Heart left ventricle (tissue), 16 donors: ENCODE measurements around the gene TRPC4. TPM values are rescaled to one million over a fixed set of nuclear protein-coding genes. Genes with fewer than 3 reads are reported as not detected.

ENCODE experiments used
- ATAC-seq, 4 donors: fragments of 200-7000 bp; cut with Tn5 transposase; one replicate each; pipeline ENCODE4 v1.9.1; 2020 to 2022; ENCODE audit warnings: moderate library complexity in 4 of 4, mild to moderate bottlenecking in 3 of 4, moderate number of reproducible peaks in 1 of 4
- DNase-seq, 5 donors: peaks; one replicate each; pipeline ENCODE4 v3.0.0-alpha.2; 2020
- H3K27ac ChIP-seq, 12 donors: fragments of 200-600 bp; sonication (generic) in 4 of 12; one replicate each; pipeline versions ENCODE4 v1.5.0 to v1.8.0; 2016 to 2022; ENCODE audit warnings: mild to moderate bottlenecking in 2 of 12
- H3K27me3 ChIP-seq, 9 donors: fragments of 200-600 bp; sonication (generic) in 2 of 9; one replicate each; pipeline versions ENCODE4 v1.5.1 to v1.8.0; 2016 to 2022; ENCODE audit warnings: mild to moderate bottlenecking in 3 of 9
- H3K36me3 ChIP-seq, 9 donors: fragments of 200-600 bp; sonication (generic) in 2 of 9; one replicate each; pipeline versions ENCODE4 v1.5.0 to v1.8.0; 2018 to 2022; ENCODE audit warnings: mild to moderate bottlenecking in 2 of 9
- H3K4me1 ChIP-seq, 12 donors: fragments of 200-600 bp; sonication (generic) in 4 of 12; one replicate each; pipeline versions ENCODE4 v1.5.0 to v1.8.0; 2016 to 2022; ENCODE audit warnings: mild to moderate bottlenecking in 3 of 12
- H3K4me3 ChIP-seq, 12 donors: fragments of 200-600 bp; sonication (generic) in 4 of 12; one replicate each; pipeline versions ENCODE4 v1.5.0 to v1.8.0; 2017 to 2022; ENCODE audit warnings: mild to moderate bottlenecking in 9 of 12, moderate library complexity in 4 of 12
- H3K9me3 ChIP-seq, 12 donors: fragments of 200-600 bp; sonication (generic) in 4 of 12; one replicate each; pipeline versions ENCODE4 v1.5.0 to v1.8.0; 2016 to 2022; ENCODE audit warnings: mild to moderate bottlenecking in 1 of 12
- CTCF ChIP-seq, 12 donors: fragments of 200-600 bp; sonication (generic) in 4 of 12; IDR thresholded peaks; one replicate each; pipeline versions ENCODE4 v1.5.0 to v1.8.0; 2018 to 2022; ENCODE audit warnings: antibody characterized with exemption in 12 of 12, mild to moderate bottlenecking in 5 of 12
- POLR2A ChIP-seq, 2 donors: fragments of 450-650 bp; IDR thresholded peaks; one replicate each; pipeline ENCODE4 v1.6.1; 2017; ENCODE audit warnings: antibody characterized with exemption in 2 of 2, mild to moderate bottlenecking in 2 of 2, moderate library complexity in 2 of 2
- WGBS, 4 donors: extraction: QIAGEN DNeasy Blood & Tissue Kit in 2 of 4; methylation state at CpG; one replicate each; pipeline versions ENCODE4 v1.1.5 to v1.1.7; 2013 to 2018; 5-methylcytosine and 5-hydroxymethylcytosine counted together
- intact Hi-C, 10 donors: fragments of 100-400 bp; cut with DNase I; formaldehyde crosslinking; loops; one replicate each; pipeline versions ENCODE4 v1.11.1 to v1.14.2; 2022
- polyA plus RNA-seq, 2 donors: library from polyadenylated mRNA; stranded (reverse); fragments of 200-250 nt; gene quantifications; one replicate each; pipeline ENCODE4 v1.2.3, GENCODE V29; 2013
- total RNA-seq, 9 donors: library from RNA; depleted of rRNA in 2 of 9; stranded (reverse); fragments of >200 nt in 2 of 9; fragmentation: NEBNext Ultra II Directional in 3 of 9; extraction: Animal tissue kit (Norgen Biotek cat#: 25700) in 3 of 9; gene quantifications; one replicate each; pipeline versions ENCODE4 v1.1.0 to v1.2.4, GENCODE V29; 2016 to 2023
- donor health status: ischemic (EF 13 %, LVEDD 7.1; RV severe dilation, severe dysfunction).
- donor health status: healthy with polysubstance abuse.
- donor health status: DM: no; HTN: yes; CAD: no.
- donor health status: DM: no; HTN: no; CAD: no.
- donor health status: ischemic (EF 25% LVEDD 6.9; RV normal size, moderate dysfunction).
- donor health status: ischemic (EF 25% LVEDD 5.7; RV mildly dilated, moderate dysfunction).
- donor health status: healthy.
- donor health status: DM: yes; HTN: yes; CAD: no.
- donor health status: ischemic (EF 35%, LVEDD 5.7; RV mildly dilated, moderate dysfunction).
- donor health status: nonischemic (EF 11% LVEDD 7.7; RV severe dilation, severe dysfunction).
- donor health status: DM: yes; HTN: yes; CAD: no.
- donor health status: PGD.
- donor health status: ischemic (EF 29% LVEDD 5.4; RV normal size, mild dysfunction).
- donor health status: nonischemic (EF 23%, LVEDD 6.1; RV moderate dilation, normal function).

The TRPC4 gene
- total and polyA plus RNA-seq, 11 donors: 0.25 to 2.5 (median 0.79) TPM

DNA sequence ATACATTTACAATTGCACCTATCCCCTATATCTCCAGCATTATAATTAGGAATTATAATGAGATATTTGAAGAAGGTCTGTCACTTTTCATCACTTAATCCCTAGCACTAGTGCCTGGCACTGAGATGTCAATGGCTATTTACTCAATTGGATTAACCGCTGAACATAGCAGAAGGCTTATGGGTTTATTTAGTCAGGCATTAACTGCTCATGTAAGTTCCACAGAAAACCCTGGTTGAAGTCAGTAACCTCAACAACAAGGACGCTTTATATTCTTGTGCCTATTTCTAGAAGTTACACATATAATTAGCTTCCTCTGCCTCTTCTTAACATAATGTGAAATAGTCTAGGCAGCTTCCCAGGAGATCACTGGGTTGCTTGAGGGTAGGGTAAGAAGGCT lies 163.5 kb downstream of the TRPC4 start:
- no peak overlapping the region for H3K27ac ChIP-seq
- DNase-seq (no peak), ATAC-seq (no peak)
- H3K4me1 ChIP-seq: no peaks in the 10 kb centered on the region
- intact Hi-C loops: no loop called here
- no peak overlapping the region for H3K4me3 ChIP-seq
- H3K36me3 ChIP-seq: no peaks in the 10 kb centered on the region
- H3K9me3 ChIP-seq: no peaks in the 10 kb centered on the region
- 85 to 92% (median 88%) methylated on average over 2 of the region's 2 CpGs for WGBS, 4 donors
- no peaks in the 10 kb centered on the region for H3K27me3 ChIP-seq
- TF ChIP-seq CTCF (IDR thresholded peaks at IDR 0.05): no peak
- no peak for TF ChIP-seq POLR2A (IDR thresholded peaks at IDR 0.05)

DNA sequence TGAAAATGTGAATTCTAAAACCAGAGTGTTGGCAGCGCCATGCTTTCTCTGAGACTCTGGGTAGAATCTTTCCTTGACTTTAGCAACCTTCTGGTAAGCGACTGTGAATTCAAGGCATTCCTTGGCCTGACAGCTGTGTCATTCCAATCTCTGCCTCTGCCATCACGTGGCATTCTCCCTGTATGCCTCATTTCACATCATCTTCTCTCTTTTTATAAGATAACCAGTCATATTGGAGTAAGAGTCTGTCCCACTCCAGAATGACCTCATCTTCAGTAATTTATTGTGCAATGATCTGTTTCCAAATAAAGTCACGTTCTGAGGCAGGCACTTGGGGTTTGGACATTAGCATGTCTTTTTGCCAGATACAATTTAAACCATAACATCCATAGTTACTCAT lies 167.6 kb downstream of the TRPC4 start:
- TF ChIP-seq POLR2A (IDR thresholded peaks at IDR 0.05) (no peak), CTCF (IDR thresholded peaks at IDR 0.05) (no peak)
- no peaks in the 10 kb centered on the region for H3K27me3 ChIP-seq
- H3K4me3 ChIP-seq: no peak overlapping the region
- intact Hi-C loops: no loop called here
- peak overlapping the region in 4 of 12 donors; percentile 19 to 48 (median 29) for H3K27ac ChIP-seq
- no peaks in the 10 kb centered on the region for H3K9me3 ChIP-seq
- DNase-seq (peak in 1 of 5 donors; percentile 25), ATAC-seq (peak in 2 of 4 donors; percentile 32 to 49)
- H3K4me1 ChIP-seq: no peaks in the 10 kb centered on the region
- 55 to 64% (median 59%) methylated on average over 4 of the region's 4 CpGs for WGBS, 4 donors
- no peaks in the 10 kb centered on the region for H3K36me3 ChIP-seq

GRCh38 chr13:37701306-37701705 lies 168.3 kb downstream of the TRPC4 start:
- Histone ChIP-seq H3K4me3 (no peak overlapping the region), H3K27ac (peak overlapping the region in 4 of 12 donors; percentile 19 to 48 (median 29)), H3K27me3 (no peaks in the 10 kb centered on the region), H3K36me3 (no peaks in the 10 kb centered on the region), H3K9me3 (no peaks in the 10 kb centered on the region), H3K4me1 (no peaks in the 10 kb centered on the region)
- TF ChIP-seq POLR2A (IDR thresholded peaks at IDR 0.05) (no peak), CTCF (IDR thresholded peaks at IDR 0.05) (no peak)
- peak in 2 of 4 donors; percentile 59 to 68 for ATAC-seq
- no peak for DNase-seq
- intact Hi-C loops: no loop called here
- WGBS, 4 donors: 31 to 45% (median 42%) methylated on average over 4 of the region's 4 CpGs

GRCh38 chr13:37700887-37701286 lies 168.7 kb downstream of the TRPC4 start:
- intact Hi-C loops: no loop called here
- no peak for DNase-seq
- H3K27me3 ChIP-seq: no peaks in the 10 kb centered on the region
- H3K4me3 ChIP-seq: no peak overlapping the region
- no peaks in the 10 kb centered on the region for H3K36me3 ChIP-seq
- no peak for ATAC-seq
- peak overlapping the region in 2 of 12 donors; percentile 1 to 13 for H3K27ac ChIP-seq
- no peaks in the 10 kb centered on the region for H3K9me3 ChIP-seq
- TF ChIP-seq CTCF (IDR thresholded peaks at IDR 0.05): no peak
- TF ChIP-seq POLR2A (IDR thresholded peaks at IDR 0.05): no peak
- WGBS, 4 donors: 51 to 67% (median 61%) methylated on average over 2 of the region's 2 CpGs
- H3K4me1 ChIP-seq: no peaks in the 10 kb centered on the region
